Sigmoid colon (tissue), 7 donors: Measurements from ENCODE around the gene ITGA7. TPM values are rescaled to one million over a fixed set of nuclear protein-coding genes. Genes with fewer than 3 reads are reported as not detected.

Experiments used
- DNase-seq: peaks from one replicate; pipeline ENCODE4 v3.0.0-alpha.2; 2019
- H3K27ac ChIP-seq, 4 donors: fragments of 200-600 bp; sonication (generic); one replicate each; pipeline ENCODE4 v1.5.1; 2016 to 2019; ENCODE audit warnings: mild to moderate bottlenecking in 1 of 4
- H3K27me3 ChIP-seq, 3 donors: fragments of 200-600 bp; sonication (generic); one replicate each; pipeline ENCODE4 v1.5.1; 2019; ENCODE audit warnings: mild to moderate bottlenecking in 1 of 3
- H3K36me3 ChIP-seq, 4 donors: fragments of 200-600 bp; sonication (generic); one replicate each; pipeline ENCODE4 v1.5.1; 2016 to 2019
- H3K4me1 ChIP-seq, 4 donors: fragments of 200-600 bp; sonication (generic); one replicate each; pipeline ENCODE4 v1.5.1; 2017 to 2019
- H3K4me3 ChIP-seq, 4 donors: fragments of 200-600 bp; sonication (generic); one replicate each; pipeline ENCODE4 v1.5.1; 2017 to 2019; ENCODE audit warnings: mild to moderate bottlenecking in 2 of 4, moderate library complexity in 1 of 4
- H3K9me3 ChIP-seq, 4 donors: fragments of 200-600 bp in 3 of 4; sonication (generic) in 3 of 4; one replicate each; pipeline versions ENCODE4 v1.5.1 to v1.6.1; 2013 to 2019
- CTCF ChIP-seq, 4 experiments: fragments of 450-650 bp in 3 of 4; fragments of 200-600 bp in 1 of 4; IDR thresholded peaks; one replicate each; pipeline ENCODE4 v1.5.1; 2016 to 2019; ENCODE audit warnings: antibody characterized with exemption in 4 of 4, mild to moderate bottlenecking in 3 of 4, moderate library complexity in 2 of 4
- EP300 ChIP-seq, 4 donors: sonication (generic); formaldehyde crosslinking; IDR thresholded peaks; one replicate each; pipeline ENCODE4 v1.6.1; 2017; ENCODE audit warnings: antibody characterized with exemption in 4 of 4
- POLR2A ChIP-seq, 2 donors: fragments of 450-650 bp; IDR thresholded peaks; one replicate each; pipeline ENCODE4 v1.6.1; 2016; ENCODE audit warnings: antibody characterized with exemption in 2 of 2, mild to moderate bottlenecking in 2 of 2, moderate library complexity in 2 of 2
- POLR2AphosphoS5 ChIP-seq, 4 donors: sonication (generic); formaldehyde crosslinking; IDR thresholded peaks; one replicate each; pipeline ENCODE4 v1.6.1; 2017; ENCODE audit warnings: antibody characterized with exemption in 4 of 4
- WGBS, 2 donors: extraction: QIAGEN DNeasy Blood & Tissue Kit; methylation state at CpG; one replicate each; pipeline ENCODE4 v1.1.7; 2013; 5-methylcytosine and 5-hydroxymethylcytosine counted together
- intact Hi-C: fragments of 100-400 bp; cut with DNase I; formaldehyde crosslinking; loops from one replicate; pipeline ENCODE4 v1.15.1; 2023
- polyA plus RNA-seq, 3 donors: library from polyadenylated mRNA; stranded (reverse); fragments of 200-250 nt; gene quantifications; one replicate each; pipeline ENCODE4 v1.2.3, GENCODE V29; 2013
- total RNA-seq, 4 donors: library from RNA; depleted of rRNA; stranded (reverse); fragments of >200 nt; gene quantifications; one replicate each; pipeline ENCODE4 v1.1.0, GENCODE V29; 2016
- donor health status: healthy with polysubstance abuse.
- donor health status: Bipolar disorder and iron deficiency.
- donor health status: healthy.

ITGA7 gene
- total and polyA plus RNA-seq, 7 donors = 1.8 to 588 (median 66.6) TPM

GRCh38 chr12:55723516-55724225 is 16.0 kb upstream of the ITGA7 start:
- DNase-seq = peak; percentile 66
- H3K4me1 ChIP-seq = peaks cover 0 to 89% (median 87%) of the 10 kb centered on the region in 4 donors
- peak overlapping the region; percentile 100 for H3K27ac ChIP-seq
- intact Hi-C loops = no loop called here
- H3K9me3 ChIP-seq = no peaks in the 10 kb centered on the region
- TF ChIP-seq POLR2A (IDR thresholded peaks at IDR 0.05) (no peak), POLR2AphosphoS5 (IDR thresholded peaks at IDR 0.05) (peak in 1 of 4 donors; percentile 24)
- peaks cover 19 to 36% (median 23%) of the 10 kb centered on the region in 4 donors for H3K36me3 ChIP-seq
- H3K4me3 ChIP-seq = no peak overlapping the region
- no peaks in the 10 kb centered on the region for H3K27me3 ChIP-seq
- 52 to 67% methylated on average over 10 of the region's 10 CpGs for WGBS, 2 donors

- H3K36me3 ChIP-seq = peaks cover 19 to 36% (median 23%) of the 10 kb centered on the region in 4 donors
- intact Hi-C loops = no loop called here
- WGBS, 2 donors = 95 to 96% methylated on average over 8 of the region's 8 CpGs
Observed at GRCh38 chr12:55722948-55723347, 15.2 kb upstream of the ITGA7 start.

DNA sequence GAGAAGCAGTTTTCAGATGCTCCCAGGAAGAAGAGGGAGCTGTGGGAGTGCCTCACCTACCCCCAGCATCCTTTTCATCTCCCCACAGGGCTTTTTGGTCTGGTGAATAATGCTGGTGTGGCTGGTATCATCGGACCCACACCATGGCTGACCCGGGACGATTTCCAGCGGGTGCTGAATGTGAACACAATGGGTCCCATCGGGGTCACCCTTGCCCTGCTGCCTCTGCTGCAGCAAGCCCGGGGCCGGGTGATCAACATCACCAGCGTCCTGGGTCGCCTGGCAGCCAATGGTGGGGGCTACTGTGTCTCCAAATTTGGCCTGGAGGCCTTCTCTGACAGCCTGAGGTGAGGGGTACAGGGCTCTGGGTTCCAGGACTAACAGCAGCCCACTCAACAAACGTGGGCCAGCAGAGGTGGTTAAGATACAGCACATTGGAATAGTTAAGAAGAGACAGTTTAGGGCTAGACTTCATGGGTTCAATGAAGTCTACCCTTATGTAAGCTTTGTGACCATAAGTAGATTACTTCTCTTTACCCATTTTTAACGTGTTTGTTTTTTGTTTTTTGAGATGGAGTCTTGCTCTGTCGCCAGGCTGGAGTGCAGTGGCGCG is 14.0 kb upstream of the ITGA7 start:
- DNase-seq = no peak
- no peak for TF ChIP-seq EP300 (IDR thresholded peaks at IDR 0.05)
- TF ChIP-seq CTCF (IDR thresholded peaks at IDR 0.05) = no peak
- TF ChIP-seq POLR2AphosphoS5 (IDR thresholded peaks at IDR 0.05) = no peak
- Histone ChIP-seq H3K4me1 (peaks cover 0 to 96% (median 94%) of the 10 kb centered on the region in 4 donors), H3K27me3 (no peaks in the 10 kb centered on the region), H3K36me3 (peaks cover 14 to 30% (median 20%) of the 10 kb centered on the region in 4 donors), H3K27ac (peak overlapping the region; percentile 100), H3K4me3 (peak overlapping the region in 3 of 4 donors; percentile 2 to 31 (median 9)), H3K9me3 (no peaks in the 10 kb centered on the region)
- intact Hi-C loops = loop anchor here (1.0 kb wide), 1 partner anchor 39 kb away; no protein-coding TSS in a partner anchor
- WGBS, 2 donors = 72 to 82% methylated on average over 14 of the region's 14 CpGs

More at GRCh38 chr12:55722948-55723347, 15.2 kb upstream of the ITGA7 start:
- Histone ChIP-seq H3K4me3 (no peak overlapping the region), H3K9me3 (no peaks in the 10 kb centered on the region), H3K27me3 (no peaks in the 10 kb centered on the region), H3K4me1 (peaks cover 0 to 96% (median 94%) of the 10 kb centered on the region in 4 donors), H3K27ac (peak overlapping the region; percentile 100)
- no peak for TF ChIP-seq EP300 (IDR thresholded peaks at IDR 0.05)
- TF ChIP-seq POLR2AphosphoS5 (IDR thresholded peaks at IDR 0.05) = no peak
- no peak for TF ChIP-seq CTCF (IDR thresholded peaks at IDR 0.05)
- TF ChIP-seq POLR2A (IDR thresholded peaks at IDR 0.05) = no peak
- DNase-seq = peak; percentile 66

GRCh38 chr12:55720894-55721444 is 13.3 kb upstream of the ITGA7 start:
- peak; percentile 95 for DNase-seq
- Histone ChIP-seq H3K9me3 (no peaks in the 10 kb centered on the region), H3K27me3 (no peaks in the 10 kb centered on the region), H3K36me3 (peaks cover 13 to 22% (median 16%) of the 10 kb centered on the region in 4 donors), H3K27ac (peak overlapping the region; percentile 100), H3K4me3 (peak overlapping the region in 3 of 4 donors; percentile 9 to 31 (median 22)), H3K4me1 (peaks cover 0 to 91% (median 90%) of the 10 kb centered on the region in 4 donors)
- intact Hi-C loops = loop anchor here (1.0 kb wide), 1 partner anchor 39 kb away; no protein-coding TSS in a partner anchor
- TF ChIP-seq EP300 (IDR thresholded peaks at IDR 0.05) (no peak), CTCF (IDR thresholded peaks at IDR 0.05) (peak in 3 of 4 experiments; percentile 48 to 64 (median 52)), POLR2AphosphoS5 (IDR thresholded peaks at IDR 0.05) (peak in 3 of 4 donors; percentile 58 to 70 (median 60))
- WGBS, 2 donors = 18 to 55% methylated on average over 9 of the region's 9 CpGs
